Endothelial cell of umbilical vein (primary cell): ENCODE results near the gene ST6GAL1.

Source experiments
- CTCF ChIP-seq, 2 donors: IDR thresholded peaks; 1 replicate in 1 of 2; 2 replicates in 1 of 2; pipeline ENCODE4 v1.5.1; 2011; ENCODE audit warnings: low read length in 2 of 2, mild to moderate bottlenecking in 2 of 2, moderate library complexity in 2 of 2, control low read depth in 1 of 2, inconsistent platforms in 1 of 2, low read depth in 1 of 2; ENCODE audit not compliant: insufficient read depth in 1 of 2; ENCODE audit errors: extremely low read depth in 1 of 2
- EZH2 ChIP-seq: IDR thresholded peaks from 2 replicates; pipeline ENCODE4 v1.6.1; 2012; ENCODE audit warnings: borderline replicate concordance, low read depth, mild to moderate bottlenecking, moderate library complexity, low read length, inconsistent platforms; ENCODE audit not compliant: severe bottlenecking
- MYC ChIP-seq: IDR thresholded peaks from one replicate; pipeline ENCODE4 v1.6.1; 2011; ENCODE audit warnings: mild to moderate bottlenecking, low read depth, low read length
- POLR2A ChIP-seq: IDR thresholded peaks from 2 replicates; pipeline ENCODE4 v1.6.1; 2012; ENCODE audit warnings: low read depth, mild to moderate bottlenecking, control low read depth, low read length

GRCh38 chr3:187051066-187051465, 120.7 kb downstream of the ST6GAL1 start:
- TF ChIP-seq CTCF (IDR thresholded peaks at IDR 0.05; ENCODE audit: extremely low read depth in 1 of 2, insufficient read depth in 1 of 2, low read depth in 1 of 2, low read length in 2 of 2) (no peak), MYC (no peak), POLR2A (no peak), EZH2 (no peak)
